GM13976 (cell line): Measurements from ENCODE around the gene GNA12.

Source experiments
- DNase-seq: peaks from one replicate; pipeline ENCODE4 v3.0.0; 2012; ENCODE audit warnings: low spot score
- in situ Hi-C: fragments of 300-500 bp; cut with MboI; formaldehyde crosslinking; loops from one replicate; pipeline ENCODE4 v1.12.0; 2022; ENCODE audit warnings: low sequenced_read_pairs, mixed read lengths, inconsistent platforms; ENCODE audit not compliant: unreplicated experiment
- TF ChIP-seq, protein P1 (sequence below): IDR thresholded peaks from 2 replicates; pipeline ENCODE4 v1.5.1; 2012; ENCODE audit warnings: borderline replicate concordance, mild to moderate bottlenecking; ENCODE audit not compliant: insufficient read depth; ENCODE audit errors: extremely low read depth, missing control alignments, control extremely low read depth

The GNA12 gene

DNA sequence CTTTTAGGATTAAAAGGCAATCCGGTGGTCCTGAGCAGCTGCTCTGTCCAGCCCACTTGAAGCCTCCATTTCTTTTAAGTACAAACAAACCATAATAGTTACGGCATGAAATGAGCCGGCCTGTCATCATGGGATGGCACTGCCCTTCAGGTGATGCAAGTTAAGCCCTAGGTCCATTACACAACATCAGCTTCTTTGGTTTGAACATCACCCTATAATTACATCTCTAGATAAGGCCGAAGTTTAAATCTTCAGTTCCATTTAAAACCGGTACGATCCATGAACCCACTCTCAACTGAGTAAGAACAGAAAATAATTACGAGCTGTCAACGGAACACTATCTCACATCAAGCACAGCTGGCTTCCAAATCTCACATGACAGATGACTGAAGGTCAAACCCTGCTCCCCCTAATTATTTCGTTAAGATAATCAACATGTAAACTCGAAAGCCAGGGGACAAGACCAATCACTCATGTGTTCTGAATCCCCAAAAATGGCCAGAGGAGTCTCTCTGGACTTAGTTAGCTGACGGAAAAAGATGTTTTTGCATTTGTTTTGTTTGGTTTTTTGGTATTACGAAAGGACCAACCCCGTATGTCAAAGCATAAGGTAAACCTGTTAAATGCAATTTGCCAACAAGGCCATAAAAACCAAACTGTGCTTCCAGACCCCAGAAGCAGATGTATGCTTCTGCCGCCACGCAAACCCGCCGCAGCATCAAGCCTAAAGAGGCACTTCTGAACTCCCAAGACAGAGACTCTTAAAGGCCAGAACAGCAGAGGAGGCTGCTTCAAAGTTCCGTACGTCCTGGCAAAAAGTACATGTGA is 10.8 kb downstream of the GNA12 start:
- DNase-seq, result no peak
- in situ Hi-C loops, result no loop called here
- TF ChIP-seq, protein P1, sequence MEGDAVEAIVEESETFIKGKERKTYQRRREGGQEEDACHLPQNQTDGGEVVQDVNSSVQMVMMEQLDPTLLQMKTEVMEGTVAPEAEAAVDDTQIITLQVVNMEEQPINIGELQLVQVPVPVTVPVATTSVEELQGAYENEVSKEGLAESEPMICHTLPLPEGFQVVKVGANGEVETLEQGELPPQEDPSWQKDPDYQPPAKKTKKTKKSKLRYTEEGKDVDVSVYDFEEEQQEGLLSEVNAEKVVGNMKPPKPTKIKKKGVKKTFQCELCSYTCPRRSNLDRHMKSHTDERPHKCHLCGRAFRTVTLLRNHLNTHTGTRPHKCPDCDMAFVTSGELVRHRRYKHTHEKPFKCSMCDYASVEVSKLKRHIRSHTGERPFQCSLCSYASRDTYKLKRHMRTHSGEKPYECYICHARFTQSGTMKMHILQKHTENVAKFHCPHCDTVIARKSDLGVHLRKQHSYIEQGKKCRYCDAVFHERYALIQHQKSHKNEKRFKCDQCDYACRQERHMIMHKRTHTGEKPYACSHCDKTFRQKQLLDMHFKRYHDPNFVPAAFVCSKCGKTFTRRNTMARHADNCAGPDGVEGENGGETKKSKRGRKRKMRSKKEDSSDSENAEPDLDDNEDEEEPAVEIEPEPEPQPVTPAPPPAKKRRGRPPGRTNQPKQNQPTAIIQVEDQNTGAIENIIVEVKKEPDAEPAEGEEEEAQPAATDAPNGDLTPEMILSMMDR, result no peak

DNA sequence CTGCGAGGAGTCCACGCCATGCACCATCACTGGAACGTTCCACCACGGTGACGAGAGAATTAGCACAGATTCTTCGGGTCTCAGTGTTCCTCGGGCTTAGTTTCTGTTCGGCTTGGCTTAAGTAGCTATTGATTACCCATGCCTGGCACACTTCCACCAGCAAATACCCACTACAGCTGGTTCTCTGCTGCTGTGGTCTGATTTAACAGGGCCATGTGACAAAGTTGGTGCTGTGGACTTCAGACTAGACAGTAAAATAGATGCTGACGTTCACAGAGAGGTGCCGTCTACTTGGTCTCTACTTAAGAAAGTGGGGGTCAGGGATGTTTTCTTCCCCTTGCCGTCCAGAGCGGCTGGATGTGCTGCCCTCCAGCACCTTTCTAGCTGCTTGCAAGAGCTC is 11.6 kb downstream of the GNA12 start:
- in situ Hi-C loops, result no loop called here
- TF ChIP-seq, protein P1, result no peak
- DNase-seq, result no peak

DNA sequence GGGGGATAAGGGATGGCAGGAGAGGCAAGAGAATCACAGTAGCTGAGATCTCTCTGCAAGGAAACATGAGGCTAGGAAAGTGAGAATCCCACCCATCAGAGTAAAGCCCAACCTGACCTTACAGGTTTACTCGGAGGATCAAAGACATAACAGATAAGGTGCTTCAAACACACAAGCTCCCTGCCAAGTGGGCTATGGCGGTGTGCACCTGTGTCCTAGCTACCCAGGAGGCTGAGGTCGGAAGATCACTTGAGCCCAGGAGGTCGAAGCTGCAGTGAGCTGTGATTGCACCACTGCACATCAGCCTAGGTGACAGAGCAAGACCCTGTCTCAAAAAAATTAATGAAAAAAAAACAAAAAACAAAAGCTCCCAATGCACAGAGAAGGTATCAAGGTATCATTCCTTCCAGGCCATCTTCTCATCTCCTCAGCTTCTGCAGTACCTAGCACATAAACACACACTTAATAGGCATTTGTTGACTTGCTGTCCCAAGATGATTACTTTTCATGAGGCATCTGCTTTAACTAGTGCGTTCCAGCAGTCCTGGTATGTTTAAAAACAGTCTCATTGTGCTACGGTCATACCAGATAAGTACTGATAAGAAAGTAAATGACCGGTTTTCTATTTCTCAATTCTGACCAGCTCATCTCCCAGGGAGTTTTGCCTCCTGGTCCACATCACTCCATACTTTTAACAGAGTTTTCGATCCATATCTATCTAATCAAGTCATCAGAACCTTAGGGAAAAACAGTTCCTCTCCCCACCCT is 13.3 kb downstream of the GNA12 start:
- in situ Hi-C loops, result no loop called here
- TF ChIP-seq, protein P1, result no peak
- DNase-seq, result no peak

DNA sequence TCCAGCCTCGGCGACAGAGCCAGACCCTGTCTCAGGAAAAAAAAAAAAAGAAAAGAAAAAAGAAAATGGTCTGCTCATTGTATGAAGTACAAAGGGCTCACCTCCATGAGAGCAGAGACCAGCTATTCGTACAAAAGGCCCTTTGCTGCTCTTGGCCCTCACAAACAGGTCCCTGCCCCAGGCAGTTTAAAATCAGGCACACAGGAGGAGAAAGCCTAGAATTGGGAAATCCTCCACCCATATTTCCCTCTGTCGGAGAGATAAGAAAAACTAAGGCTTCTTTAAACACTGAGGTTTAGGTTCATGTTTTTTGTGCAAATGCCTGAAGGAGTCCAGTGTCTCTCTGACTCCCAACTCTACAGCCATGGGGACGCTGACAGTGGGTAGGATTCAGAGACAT is 15.1 kb downstream of the GNA12 start:
- no peak for DNase-seq
- TF ChIP-seq, protein P1, result no peak
- in situ Hi-C loops, result no loop called here

DNA sequence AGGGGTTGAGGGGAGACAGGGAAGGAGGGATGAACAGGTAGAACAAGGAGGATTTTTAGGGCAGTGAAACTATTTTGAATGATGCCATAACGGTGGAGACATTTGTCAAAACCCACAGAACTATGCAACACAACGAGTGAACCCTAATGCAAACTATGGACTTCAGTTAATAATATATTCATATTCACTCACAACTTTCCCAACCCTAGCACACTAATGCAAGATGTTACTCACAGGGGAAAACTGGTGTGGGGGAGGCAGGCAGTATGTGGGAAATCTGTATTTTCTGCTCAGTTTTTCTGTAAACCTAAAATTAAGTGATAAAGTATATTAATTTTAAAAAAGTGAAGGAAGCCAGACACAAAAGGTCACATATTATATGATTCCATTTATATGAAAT is 17.3 kb downstream of the GNA12 start:
- in situ Hi-C loops, result no loop called here
- DNase-seq, result no peak

DNA sequence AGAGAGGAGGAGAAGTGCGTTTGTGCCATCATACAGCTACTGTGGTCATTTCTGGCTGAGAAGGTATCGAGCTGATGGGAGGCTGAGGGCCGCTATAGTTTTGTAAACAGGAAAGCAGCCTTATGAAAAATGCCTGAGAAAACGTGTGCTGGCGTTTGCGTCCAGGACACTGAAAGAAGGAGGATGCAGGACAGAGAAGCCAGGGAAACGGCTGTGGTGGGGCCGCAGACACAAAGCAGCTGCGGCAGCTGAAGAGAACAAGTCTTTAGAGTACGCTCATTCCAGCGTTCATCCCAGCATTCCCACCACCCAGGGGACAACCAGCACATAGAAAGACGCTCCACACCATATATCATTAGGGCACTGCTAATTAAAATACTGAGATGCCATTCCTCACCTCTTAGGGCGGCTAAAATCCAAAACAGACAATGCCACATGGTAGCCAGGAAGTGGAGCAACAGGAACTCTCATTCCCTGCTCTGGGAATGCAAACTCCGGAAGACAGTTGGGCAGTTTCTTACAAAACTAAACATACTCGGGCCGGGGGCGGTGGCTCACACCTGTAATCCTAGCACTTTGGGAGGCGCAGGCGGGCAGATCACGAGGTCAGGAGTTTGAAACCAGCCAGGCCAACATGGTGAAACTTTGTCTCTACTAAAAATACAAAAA is 18.4 kb downstream of the GNA12 start:
- TF ChIP-seq, protein P1, result no peak
- no peak for DNase-seq
- in situ Hi-C loops, result no loop called here

More for the DNA sequence above, 17.3 kb downstream of the GNA12 start:
- TF ChIP-seq, protein P1, result no peak
